ENCODE data around the gene BCR.

- no peak for TF ChIP-seq CTCF (IDR thresholded peaks at IDR 0.05; ENCODE audit: insufficient read depth, low read length, poor library complexity, severe bottlenecking)
- no peak for TF ChIP-seq EZH2phosphoT487 (conservative IDR thresholded peaks at IDR 0.05; ENCODE audit: low read length)
Observed at GRCh38 chr22:23263651-23264555, 83.6 kb downstream of the BCR start.
